Measurements from ENCODE around the gene TMEM52. TPM values are rescaled to one million over a fixed set of nuclear protein-coding genes. Genes with fewer than 3 reads are reported as not detected.
A peak's percentile ranks its signal among the peaks of the same experiment; 100 is the strongest.

The TMEM52 gene
- total and polyA plus RNA-seq, 2 of the 13 experiments (the other 11 are each of a cell fraction or from before 2014, with no cell fraction given) = 13.2 to 18.7 TPM

DNA sequence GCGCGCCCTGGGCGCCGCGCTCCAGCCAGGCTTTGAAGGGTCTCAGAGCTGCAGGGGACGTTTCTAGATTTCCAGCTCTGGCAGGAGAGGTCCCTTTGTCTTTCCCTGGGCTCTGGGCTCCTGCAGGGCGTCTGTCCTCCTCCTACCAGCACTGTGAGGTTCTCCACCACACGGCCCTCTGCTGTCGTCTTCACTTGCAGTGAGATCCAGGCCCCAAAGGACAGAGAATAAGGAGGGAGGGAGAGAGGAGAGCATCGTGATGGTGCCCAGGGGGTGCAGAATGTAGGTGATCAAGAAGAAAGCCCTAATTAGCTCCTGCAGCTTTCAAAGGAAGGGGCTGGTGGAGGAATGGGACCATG is 24.0 kb downstream of the TMEM52 start:
- POLR2A ChIA-PET = no interaction called here

More for the DNA sequence above, 24.0 kb downstream of the TMEM52 start:
- H4K20me1 ChIP-seq (ENCODE audit: insufficient read depth, low read length) = no peaks in the 10 kb centered on the region
- BruUV-seq (replicated peaks) = no TSS peak
- H3K9me3 ChIP-seq (ENCODE audit: low read length) = no peaks in the 10 kb centered on the region
- intact Hi-C loops (cut with micrococcal nuclease; ENCODE audit: unreplicated experiment) (no loop called here), in situ Hi-C loops (cut with HindIII; ENCODE audit: extremely low pct_ligation_motif_present, low pct_unique_long_range_greater_than_20kb) (no loop called here)
- no peak for ATAC-seq
- WGBS (ENCODE audit: low lambda C conversion rate) = 2% methylated on average over 6 of the region's 10 CpGs
- no peak overlapping the region for H2AFZ ChIP-seq (ENCODE audit: low read length)
- CTCF ChIA-PET (ENCODE audit: low intra/inter-chr PET ratio, low total read pairs) = no interaction called here
- TF ChIP-seq, protein P1, sequence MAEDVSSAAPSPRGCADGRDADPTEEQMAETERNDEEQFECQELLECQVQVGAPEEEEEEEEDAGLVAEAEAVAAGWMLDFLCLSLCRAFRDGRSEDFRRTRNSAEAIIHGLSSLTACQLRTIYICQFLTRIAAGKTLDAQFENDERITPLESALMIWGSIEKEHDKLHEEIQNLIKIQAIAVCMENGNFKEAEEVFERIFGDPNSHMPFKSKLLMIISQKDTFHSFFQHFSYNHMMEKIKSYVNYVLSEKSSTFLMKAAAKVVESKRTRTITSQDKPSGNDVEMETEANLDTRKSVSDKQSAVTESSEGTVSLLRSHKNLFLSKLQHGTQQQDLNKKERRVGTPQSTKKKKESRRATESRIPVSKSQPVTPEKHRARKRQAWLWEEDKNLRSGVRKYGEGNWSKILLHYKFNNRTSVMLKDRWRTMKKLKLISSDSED (CRISPR knock-in tag; IDR thresholded peaks at IDR 0.05) = no peak
- TF ChIP-seq ZFP62 (CRISPR knock-in tag; IDR thresholded peaks at IDR 0.05) (no peak), ZNF530 (CRISPR knock-in tag; IDR thresholded peaks at IDR 0.05; ENCODE audit: low read depth) (no peak), KDM2A (CRISPR knock-in tag; IDR thresholded peaks at IDR 0.05; ENCODE audit: borderline replicate concordance, low read depth) (peak; percentile 10; the same call in 1 of the 2 replicates), ZNF430 (CRISPR knock-in tag; IDR thresholded peaks at IDR 0.05) (no peak)
- TF ChIP-seq, protein P2, sequence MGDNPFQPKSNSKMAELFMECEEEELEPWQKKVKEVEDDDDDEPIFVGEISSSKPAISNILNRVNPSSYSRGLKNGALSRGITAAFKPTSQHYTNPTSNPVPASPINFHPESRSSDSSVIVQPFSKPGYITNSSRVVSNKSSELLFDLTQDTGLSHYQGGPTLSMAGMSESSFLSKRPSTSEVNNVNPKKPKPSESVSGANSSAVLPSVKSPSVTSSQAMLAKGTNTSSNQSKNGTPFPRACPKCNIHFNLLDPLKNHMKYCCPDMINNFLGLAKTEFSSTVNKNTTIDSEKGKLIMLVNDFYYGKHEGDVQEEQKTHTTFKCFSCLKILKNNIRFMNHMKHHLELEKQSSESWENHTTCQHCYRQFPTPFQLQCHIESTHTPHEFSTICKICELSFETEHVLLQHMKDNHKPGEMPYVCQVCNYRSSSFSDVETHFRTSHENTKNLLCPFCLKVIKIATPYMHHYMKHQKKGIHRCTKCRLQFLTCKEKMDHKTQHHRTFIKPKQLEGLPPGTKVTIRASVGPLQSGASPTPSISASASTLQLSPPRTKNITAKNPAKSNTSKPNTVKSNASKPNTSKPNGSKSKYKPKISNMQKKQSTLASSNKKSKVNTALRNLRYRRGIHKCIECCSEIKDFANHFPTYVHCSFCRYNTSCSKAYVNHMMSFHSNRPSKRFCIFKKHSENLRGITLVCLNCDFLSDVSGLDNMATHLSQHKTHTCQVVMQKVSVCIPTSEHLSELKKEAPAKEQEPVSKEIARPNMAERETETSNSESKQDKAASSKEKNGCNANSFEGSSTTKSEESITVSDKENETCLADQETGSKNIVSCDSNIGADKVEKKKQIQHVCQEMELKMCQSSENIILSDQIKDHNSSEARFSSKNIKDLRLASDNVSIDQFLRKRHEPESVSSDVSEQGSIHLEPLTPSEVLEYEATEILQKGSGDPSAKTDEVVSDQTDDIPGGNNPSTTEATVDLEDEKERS (CRISPR knock-in tag; IDR thresholded peaks at IDR 0.05) = no peak
- H3K27me3 ChIP-seq (ENCODE audit: control insufficient read depth in 1 of 2, insufficient read depth in 2 of 2, low read length in 2 of 2) = no peaks in the 10 kb centered on the region; a peak in 1 of 5 replicates
- peak overlapping the region; percentile 37 to 61 (median 45); a peak in 5 of 6 replicates for H3K4me3 ChIP-seq (replicated peaks in 1 of 3; ENCODE audit: insufficient read depth in 1 of 3, low read depth in 2 of 3, low read length in 3 of 3)
- peak overlapping the region; percentile 91 for H3K4me2 ChIP-seq (ENCODE audit: low read depth, low read length)
- FAIRE-seq = no peak
- H3K36me3 ChIP-seq (replicated peaks in 1 of 2; ENCODE audit: control insufficient read depth in 1 of 2, insufficient read depth in 2 of 2, low read length in 2 of 2) = no peaks in the 10 kb centered on the region
- peaks cover 11% of the 10 kb centered on the region for H3K79me2 ChIP-seq (ENCODE audit: insufficient read depth, low read length)
- DNase-seq (ENCODE audit: low spot score) = no peak
- peak overlapping the region; percentile 33; the same call in 1 of the 2 replicates for H3K9ac ChIP-seq (ENCODE audit: insufficient read depth, low read depth, low read length)
- peaks cover 79% of the 10 kb centered on the region for H3K4me1 ChIP-seq (ENCODE audit: insufficient read depth, low read length)
- no peak overlapping the region for H3K27ac ChIP-seq (ENCODE audit: extremely low read length, insufficient read depth, low read length)
